CD1c-positive myeloid dendritic cell (primary cell): ENCODE data around the gene NSUN7.
A peak's percentile ranks its signal among the peaks of the same experiment; 100 is the strongest.
"Not testable (repeated sequence)": the region's sequence is repeated elsewhere in the genome, so short reads cannot be mapped to it uniquely, and the experiment has no call there.

Experiments used
- DNase-seq: peaks from one replicate; pipeline ENCODE4 v3.0.0-alpha.2; 2016; ENCODE audit errors: extremely low spot score

The NSUN7 gene

DNA sequence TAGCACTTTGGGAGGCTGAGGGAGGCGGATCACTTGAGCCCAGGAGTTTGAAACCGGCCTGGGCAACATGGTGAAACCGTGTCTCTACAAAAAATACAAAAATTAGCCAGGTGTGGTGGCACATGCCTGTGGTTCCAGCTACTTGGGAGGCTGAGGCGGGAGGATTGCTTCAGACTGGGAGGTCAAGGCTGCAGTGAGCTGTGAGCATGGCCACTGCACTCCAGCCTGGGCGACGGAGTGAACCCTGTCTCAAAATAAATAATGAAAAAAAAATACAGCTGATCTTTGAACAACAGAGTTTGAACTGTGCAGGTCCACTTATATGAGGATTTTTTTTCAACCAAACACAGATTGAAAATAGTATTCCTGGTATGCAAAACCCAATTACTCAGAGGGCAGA lies 67.4 kb downstream of the NSUN7 start:
- DNase-seq: not testable (repeated sequence)

GRCh38 chr4:40820101-40820500 lies 70.3 kb downstream of the NSUN7 start:
- no peak for DNase-seq

- no peak for DNase-seq
Measured at GRCh38 chr4:40822420-40823166, 72.8 kb downstream of the NSUN7 start.

DNA sequence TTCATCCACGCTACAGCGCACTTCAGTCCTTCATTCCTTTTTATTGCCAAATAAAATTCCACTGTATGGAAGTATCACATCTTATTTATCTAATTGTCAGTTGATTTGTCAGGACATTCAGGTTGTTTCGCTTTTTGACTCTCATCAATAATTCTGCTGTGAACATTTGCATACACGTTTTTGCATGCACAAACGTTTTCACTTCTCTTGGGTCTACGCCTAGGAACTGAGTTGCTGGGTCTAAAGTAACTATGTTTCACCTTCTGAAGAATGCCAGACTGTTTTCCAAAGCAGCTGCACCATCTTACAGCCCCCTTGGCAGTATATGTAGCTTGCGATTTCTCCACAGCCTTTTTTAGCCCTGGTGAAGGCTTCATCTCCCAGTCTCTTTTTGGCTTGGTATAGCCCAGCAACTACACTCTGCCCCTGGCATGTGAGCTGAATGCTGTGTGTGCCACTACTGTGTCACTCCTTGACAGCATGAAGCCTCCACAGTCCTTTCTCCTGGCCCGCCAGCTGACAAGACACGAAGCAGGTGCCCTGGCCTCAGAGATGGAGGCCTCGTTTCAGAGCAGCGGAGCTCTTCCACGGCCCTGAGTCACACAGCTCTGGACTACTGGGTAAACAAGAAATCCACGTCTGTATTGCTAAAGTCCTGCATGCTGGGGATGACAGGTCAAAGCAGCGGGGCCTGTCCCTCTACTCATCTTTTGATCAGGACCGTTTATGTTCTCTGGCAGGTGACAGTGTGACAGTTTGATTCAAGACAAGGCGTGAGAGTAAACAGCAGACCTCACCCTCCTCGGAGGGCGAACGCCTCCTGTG lies 75.5 kb downstream of the NSUN7 start:
- DNase-seq: no peak

DNA sequence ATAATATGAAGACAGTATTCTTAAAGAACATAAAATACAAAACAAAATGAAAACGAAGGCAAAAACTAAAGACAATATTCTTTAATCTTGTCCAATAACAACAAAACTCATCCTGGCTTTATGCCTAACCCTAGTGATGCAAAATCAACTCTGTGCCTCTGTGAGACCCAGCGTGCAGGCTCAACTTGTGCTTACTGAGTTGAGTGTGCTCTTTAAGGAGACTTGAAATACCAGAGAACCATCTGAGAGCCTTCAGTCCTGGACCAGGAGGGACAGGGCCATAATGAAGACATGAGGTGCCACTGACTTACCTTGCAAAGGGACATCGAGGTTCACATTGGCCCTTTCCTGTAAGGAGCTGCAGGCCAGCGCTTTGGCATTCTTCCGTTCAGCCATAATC lies 77.1 kb downstream of the NSUN7 start:
- no peak for DNase-seq

DNA sequence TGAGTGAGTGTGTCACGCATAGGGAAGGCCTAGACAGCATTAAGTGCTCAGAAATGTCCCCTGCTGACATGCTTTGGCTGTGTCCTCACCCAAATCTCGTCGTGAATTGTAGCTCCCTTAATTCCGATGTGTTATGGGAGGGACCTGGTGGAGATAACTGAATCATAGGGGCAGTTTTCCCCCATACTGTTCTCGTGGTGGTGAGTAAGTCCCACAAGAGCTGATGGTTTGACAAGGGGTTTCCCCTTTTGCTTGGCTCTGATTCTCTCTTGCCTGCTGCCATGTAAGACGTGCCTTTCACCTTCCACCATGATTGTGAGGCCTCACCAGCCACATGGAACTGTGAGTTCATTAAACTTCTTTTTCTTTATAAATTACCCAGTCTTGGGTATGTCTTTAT lies 78.0 kb downstream of the NSUN7 start:
- DNase-seq: no peak

DNA sequence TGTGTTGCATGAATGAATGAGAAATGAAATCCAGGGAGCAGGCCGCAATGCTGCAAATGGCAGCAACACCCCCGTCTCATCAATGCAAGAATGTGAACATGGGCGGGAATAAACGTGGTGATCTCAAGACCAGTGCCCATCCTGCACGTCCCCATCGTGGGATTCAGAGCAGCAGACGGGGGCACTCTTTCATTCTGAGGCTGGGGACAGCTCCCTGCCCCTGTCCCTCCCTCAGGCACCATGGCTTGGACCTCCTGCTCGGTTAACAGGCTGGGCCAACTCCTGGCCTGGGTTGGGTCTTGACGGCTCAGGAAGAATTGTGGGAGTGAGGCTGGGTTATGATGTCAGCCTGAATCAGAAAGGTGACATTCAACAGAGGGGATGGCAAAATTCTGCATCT lies 78.9 kb downstream of the NSUN7 start:
- no peak for DNase-seq

DNA sequence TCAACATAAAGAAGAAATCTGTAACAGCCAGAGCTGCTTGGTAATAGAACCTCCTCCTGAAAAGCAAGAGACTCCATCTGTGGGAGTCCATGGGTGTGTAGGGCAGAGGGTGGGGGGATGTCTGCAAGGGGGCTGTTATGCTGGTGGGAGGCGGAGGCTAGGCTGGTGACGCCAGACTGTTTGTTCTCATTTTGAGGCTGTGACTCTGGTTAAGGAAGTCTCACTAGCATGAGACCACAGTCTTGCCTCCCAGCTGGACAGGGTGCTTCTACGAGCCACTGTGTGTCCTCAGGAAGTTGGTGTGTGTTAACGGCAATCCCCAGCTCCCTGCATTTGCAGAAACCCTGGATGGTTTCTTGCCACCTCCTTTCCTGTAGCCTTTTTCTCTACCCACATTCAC lies 79.8 kb downstream of the NSUN7 start:
- peak; percentile 66 for DNase-seq

DNA sequence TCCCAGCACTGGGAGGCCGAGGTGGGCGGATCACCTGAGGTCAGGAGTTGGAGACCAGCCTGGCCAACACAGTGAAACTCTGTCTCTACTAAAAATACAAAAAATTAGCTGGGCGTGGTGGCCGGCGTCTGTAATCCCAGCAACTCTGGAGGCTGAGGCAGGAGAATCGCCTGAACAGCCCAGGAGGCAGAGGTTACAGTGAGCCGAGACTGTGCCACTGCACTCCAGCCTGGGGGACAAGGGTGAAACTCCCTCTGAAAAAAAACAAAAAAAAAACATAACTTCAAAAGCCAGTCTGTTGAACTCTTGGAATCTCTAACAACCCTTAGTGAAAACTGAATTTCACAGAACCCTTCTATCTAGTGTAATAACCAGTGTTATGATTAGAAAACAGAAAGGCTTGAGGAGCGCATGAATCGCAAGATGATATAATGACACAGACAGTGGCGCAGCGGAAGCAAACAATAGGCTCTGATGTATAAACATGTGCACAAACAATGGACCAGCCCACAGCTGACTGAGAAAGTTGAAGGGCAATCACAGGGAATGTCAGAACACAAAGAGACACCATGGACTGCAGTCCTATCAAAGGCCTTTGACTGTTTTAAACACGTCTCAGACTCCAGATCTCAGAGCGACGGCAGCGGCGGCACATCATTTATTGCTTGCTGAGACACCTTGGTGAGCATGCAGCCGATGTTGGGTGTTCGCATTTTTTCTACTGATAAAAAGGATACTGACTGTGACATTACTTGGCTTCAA lies 81.6 kb downstream of the NSUN7 start:
- DNase-seq: no peak

GRCh38 chr4:40832175-40832574 lies 82.4 kb downstream of the NSUN7 start:
- DNase-seq: no peak

DNA sequence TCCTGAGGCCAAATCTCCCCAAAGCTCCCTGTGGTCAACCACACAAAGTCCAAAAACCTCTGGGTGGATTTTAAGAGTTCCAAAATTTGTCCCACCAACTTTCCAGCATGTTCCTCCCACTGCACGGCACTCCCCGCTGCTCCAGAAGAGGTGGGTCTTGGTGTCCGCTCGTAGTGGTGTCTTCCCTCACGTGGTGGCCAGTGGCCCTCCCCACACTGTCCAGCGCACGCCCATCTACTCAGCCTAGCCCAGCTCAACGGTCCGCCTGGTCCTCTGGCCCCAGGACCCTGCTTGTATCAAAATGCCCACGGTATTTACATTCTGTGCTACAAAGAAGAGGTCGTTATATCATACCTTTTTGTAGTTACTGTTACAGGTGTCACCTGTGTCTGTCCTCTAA lies 83.5 kb downstream of the NSUN7 start:
- DNase-seq: no peak

- no peak for DNase-seq
Measured at GRCh38 chr4:40837094-40837870, 87.5 kb downstream of the NSUN7 start.

DNA sequence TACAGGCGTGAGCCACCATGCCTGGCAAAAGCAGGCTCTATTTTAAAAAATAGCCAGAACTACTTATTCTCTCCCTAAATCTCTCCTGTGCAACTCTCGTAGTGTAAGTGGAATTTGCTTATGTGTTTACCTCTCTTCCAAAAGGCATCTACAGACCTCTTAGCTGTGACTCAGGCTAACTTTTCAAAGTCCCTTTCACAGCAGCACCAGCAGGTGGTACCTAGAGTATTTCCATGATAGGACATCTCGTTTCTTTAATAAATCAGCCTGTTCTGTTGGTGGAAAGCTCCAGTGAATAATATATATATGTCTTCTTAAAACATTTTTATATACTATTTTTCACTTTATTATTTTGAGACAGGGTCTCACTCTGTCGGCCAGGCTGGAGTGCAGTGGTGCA lies 89.0 kb downstream of the NSUN7 start:
- DNase-seq: no peak

GRCh38 chr4:40840255-40840984 lies 90.7 kb downstream of the NSUN7 start:
- DNase-seq: peak; percentile 83

DNA sequence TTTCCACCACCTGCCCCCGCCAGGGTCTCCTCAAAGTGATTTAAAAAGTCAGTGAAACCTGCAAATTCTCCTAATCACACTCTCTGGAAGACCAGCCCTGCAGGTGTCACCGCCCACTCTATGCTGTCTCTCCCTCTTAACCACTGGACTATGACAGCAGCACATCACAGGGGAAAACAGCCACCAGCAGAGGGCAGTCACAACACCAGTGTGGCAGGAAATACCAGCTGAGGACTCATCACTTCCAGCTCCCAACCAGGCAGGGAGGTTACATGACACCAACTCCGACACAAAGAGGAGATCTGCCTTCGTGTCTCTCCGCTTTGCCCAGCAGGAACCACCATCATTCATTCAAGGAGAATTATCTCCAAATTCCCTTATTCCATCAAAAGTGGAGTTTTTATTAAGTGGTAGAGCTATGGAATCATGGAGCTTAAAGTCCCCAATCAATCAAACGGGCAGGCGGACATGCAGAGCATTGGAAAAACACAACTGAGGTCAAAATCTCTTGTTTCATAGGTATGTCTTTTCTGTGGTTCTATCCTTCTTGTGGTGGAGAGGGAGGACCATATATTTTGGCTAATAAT lies 91.3 kb downstream of the NSUN7 start:
- DNase-seq: peak; percentile 79

DNA sequence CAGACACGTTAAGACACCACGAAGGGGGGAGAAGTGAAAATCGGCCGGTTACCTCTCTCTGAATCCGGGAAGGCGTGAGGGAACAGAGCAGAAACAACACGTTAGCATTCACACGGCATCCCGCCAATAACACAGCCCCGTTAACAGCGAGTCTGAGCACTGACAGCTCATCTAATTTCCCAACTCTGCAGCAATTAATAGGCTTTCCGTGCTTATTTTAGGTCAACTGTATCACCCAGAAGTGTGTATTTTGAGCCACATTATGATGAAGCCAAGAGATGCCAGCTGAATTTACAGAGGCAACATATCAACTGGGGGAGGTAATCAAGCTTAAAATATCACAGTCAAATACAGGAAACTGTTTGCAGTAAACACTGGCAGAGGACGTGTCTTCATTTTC lies 92.6 kb downstream of the NSUN7 start:
- no peak for DNase-seq

DNA sequence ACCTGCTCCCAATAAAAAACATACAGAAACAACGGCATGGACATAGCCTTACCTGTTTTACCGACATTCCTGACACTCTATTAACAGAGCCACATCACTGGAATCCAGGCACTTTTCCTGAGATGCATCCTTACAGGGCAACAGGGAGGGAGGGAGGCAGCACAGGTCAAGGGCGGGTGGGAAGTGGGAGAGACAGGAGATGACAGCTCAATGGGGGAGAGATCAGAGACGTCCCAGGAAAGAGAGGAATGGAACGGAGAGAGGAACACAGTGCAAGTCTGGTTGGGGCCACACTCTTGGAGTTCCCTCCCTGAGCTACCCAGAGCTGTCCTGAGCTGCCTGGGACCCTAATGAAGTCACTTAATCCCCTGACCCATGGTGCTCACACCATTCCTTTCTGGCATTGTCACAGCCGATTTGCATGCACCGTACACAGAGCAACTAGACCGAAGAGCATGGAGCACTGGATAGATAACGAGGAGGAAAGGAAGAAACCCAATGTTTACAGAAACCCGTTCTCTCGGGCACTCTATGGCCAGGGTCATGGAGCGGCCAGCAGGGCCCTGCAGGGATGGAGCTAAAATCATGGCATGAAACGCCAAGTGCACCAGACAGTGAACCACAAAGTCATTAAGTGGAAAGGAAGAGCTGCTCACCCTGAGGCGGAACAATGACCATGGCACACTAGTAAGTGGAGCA lies 93.1 kb downstream of the NSUN7 start:
- DNase-seq: no peak

DNA sequence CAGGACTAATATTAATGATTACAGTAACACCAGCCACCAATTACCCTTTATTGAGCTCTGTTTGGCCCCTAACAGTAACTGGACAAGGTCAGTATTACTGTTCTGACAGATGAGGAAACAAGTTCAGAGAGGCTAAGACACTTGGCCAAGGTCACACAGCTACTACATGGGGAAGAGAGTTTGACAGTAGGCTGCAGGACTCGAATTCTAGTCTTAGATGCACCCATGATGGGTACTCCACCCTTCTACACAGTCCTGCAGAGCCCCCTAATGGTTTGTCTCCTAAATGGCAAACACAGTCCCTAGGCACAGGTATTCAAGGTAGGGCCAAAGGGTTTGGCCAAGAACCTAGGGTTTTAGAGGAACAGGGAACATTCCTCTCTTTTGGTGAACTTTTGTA lies 93.9 kb downstream of the NSUN7 start:
- DNase-seq: peak; percentile 50

- no peak for DNase-seq
Measured at GRCh38 chr4:40844261-40844660, 94.5 kb downstream of the NSUN7 start.
